Mammary epithelial cell (primary cell): Measurements from ENCODE around the gene LSM5.

Experiments used
- EZH2 ChIP-seq: IDR thresholded peaks from 2 replicates; pipeline ENCODE4 v1.6.1; 2012; ENCODE audit warnings: low read length, inconsistent platforms, borderline replicate concordance
- TF ChIP-seq, protein P1 (sequence below), 2 donors: IDR thresholded peaks in 1 of 2; conservative IDR thresholded peaks in 1 of 2; 2 replicates each; pipeline ENCODE4 v1.5.1; 2011 to 2012; ENCODE audit warnings: inconsistent platforms in 2 of 2, low read length in 2 of 2, mild to moderate bottlenecking in 2 of 2, control low read depth in 1 of 2, low read depth in 1 of 2; ENCODE audit not compliant: insufficient read depth in 1 of 2; ENCODE audit errors: extremely low read depth in 1 of 2

DNA sequence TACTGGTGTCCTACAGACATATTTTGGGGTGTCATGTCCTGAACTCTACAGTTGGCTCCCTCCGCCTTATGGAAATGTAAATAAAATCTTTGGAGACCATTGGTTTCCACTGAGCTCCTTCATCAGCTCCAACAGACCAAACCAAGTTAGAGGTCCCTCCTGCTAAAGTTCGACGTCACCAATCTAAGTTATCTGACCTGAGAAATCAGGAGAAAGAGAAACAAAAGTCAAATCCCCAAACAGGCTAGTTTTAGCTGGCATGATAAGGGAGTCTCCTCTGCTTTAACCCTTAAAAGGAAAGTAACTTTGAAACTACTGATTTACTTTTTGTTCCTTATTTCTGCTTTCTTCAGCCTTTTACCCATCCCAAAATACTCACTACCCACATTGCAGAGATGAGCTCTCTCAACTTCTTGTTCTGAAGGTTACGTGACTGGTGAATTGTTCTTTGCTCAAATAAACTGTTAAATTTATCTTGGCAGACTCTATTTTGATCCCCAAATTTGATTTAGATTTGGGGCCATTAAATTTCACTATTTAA lies 45.1 kb upstream of the LSM5 start:
- no peak for TF ChIP-seq EZH2
- TF ChIP-seq, protein P1, sequence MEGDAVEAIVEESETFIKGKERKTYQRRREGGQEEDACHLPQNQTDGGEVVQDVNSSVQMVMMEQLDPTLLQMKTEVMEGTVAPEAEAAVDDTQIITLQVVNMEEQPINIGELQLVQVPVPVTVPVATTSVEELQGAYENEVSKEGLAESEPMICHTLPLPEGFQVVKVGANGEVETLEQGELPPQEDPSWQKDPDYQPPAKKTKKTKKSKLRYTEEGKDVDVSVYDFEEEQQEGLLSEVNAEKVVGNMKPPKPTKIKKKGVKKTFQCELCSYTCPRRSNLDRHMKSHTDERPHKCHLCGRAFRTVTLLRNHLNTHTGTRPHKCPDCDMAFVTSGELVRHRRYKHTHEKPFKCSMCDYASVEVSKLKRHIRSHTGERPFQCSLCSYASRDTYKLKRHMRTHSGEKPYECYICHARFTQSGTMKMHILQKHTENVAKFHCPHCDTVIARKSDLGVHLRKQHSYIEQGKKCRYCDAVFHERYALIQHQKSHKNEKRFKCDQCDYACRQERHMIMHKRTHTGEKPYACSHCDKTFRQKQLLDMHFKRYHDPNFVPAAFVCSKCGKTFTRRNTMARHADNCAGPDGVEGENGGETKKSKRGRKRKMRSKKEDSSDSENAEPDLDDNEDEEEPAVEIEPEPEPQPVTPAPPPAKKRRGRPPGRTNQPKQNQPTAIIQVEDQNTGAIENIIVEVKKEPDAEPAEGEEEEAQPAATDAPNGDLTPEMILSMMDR (conservative IDR thresholded peaks at IDR 0.05 in 1 of 2, IDR thresholded peaks at IDR 0.05 in 1 of 2; ENCODE audit: extremely low read depth in 1 of 2, insufficient read depth in 1 of 2, low read depth in 1 of 2, low read length in 2 of 2) = no peak
